GM21786 (cell line): Measurements from ENCODE around the gene GTF3C2.
"Not testable (repeated sequence)": the region's sequence is repeated elsewhere in the genome, so short reads cannot be mapped to it uniquely, and the experiment has no call there.

Source experiments
- ATAC-seq: cut with Tn5 transposase; IDR thresholded peaks from one replicate; pipeline ENCODE4 v1.9.1; 2021; ENCODE audit not compliant: unreplicated experiment

The GTF3C2 gene

GRCh38 chr2:27375513-27376099 is 19.0 kb upstream of the GTF3C2 start:
- no peak for ATAC-seq

GRCh38 chr2:27373567-27373966 is 17.0 kb upstream of the GTF3C2 start:
- ATAC-seq, result no peak

DNA sequence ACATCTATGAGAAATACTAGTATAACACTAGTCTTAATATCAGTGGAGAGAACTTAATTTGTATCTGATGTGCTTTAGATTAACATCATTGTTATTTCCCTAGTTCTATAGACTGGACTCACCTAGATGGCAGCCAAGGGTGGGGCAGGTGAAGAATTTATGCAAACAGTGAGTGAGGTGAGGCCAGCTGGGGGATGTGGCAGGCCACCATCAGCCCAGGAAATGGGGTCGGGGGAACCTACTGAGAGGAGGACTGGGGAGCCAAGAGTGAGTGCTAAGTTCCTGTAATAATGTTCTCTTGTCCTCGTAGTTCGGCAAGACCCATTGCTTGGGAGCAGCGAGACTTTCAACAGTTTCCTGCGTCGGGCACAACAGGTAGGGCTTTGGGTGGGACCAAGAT is 16.4 kb upstream of the GTF3C2 start:
- no peak for ATAC-seq

DNA sequence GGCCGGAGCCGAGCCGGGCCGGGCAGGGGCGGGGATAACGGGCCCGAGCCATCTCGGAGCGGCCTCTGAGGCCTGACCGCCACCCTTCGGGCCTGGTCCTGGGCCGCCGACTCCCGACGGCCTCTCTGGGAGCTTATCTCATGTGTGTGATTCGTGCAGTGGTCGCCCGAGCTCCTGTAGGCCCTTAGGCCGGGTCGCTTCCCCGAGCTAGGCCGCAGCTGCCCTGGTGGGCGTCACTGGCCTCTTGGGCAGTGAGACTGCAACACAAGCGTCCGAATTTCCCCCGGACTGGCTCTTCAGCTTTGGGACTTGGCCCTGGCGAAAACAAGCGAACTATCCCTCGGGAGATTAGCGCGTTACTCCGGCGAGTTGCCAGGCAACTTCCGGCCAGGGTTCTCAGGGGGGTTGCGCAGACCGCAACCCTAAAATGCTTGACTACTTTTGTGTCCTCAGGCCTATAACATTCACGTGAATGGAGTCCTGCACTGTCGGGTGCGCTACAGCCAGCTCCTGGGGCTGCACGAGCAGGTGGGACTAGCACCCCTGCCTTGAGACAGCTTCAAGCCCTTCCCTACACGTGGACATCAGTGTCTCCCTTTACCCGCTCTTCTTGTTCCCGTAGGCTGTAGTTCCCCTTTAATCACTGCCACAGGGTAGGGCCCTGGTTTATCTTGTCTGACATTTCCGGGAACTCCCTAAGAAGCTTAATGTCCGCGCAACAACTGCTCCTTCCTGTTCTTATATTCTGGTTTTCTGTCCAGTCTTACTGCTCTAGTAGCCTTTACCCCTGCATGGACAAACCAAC is 14.5 kb upstream of the GTF3C2 start:
- ATAC-seq, result peak; percentile 27

GRCh38 chr2:27370026-27370815 is 13.7 kb upstream of the GTF3C2 start, which contains the start of the genes EIF2B4 and SNX17:
TSS of gene EIF2B4 (minus strand) at chr2:27370338. CDS start at chr2:27370314, 24 bp downstream.
TSS of gene SNX17 (plus strand) at chr2:27370616. CDS start at chr2:27370744, 128 bp downstream.
- ATAC-seq, result peak; percentile 87

DNA sequence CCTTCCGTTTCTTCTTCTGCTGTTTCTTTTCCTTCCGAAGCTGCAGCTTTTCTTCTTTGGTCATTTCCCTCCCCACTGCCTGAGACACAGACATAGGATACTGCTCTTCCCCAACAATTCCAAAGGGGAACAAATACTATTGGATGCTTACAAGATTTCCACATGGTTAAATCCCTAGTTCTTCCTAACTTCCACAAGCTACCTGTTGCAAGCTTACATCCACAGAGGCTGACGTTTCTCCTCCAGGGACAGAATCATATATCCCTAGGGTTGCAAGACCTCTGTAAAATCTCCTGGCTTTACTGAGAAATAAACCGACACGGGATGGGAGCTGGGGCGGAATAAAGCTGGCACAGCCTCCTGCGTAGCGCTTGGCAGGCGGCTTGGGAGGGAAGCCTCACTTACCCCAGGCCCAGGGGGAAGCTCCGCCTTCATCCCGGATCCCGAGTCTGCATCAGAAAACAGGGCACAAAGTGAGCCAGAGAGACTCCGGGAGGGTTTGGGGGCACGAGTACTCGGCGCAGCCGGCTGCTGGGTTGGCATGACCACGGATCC is 13.0 kb upstream of the GTF3C2 start:
- no peak for ATAC-seq

- no peak for ATAC-seq
Observed at GRCh38 chr2:27363933-27364332, 7.4 kb upstream of the GTF3C2 start.

DNA sequence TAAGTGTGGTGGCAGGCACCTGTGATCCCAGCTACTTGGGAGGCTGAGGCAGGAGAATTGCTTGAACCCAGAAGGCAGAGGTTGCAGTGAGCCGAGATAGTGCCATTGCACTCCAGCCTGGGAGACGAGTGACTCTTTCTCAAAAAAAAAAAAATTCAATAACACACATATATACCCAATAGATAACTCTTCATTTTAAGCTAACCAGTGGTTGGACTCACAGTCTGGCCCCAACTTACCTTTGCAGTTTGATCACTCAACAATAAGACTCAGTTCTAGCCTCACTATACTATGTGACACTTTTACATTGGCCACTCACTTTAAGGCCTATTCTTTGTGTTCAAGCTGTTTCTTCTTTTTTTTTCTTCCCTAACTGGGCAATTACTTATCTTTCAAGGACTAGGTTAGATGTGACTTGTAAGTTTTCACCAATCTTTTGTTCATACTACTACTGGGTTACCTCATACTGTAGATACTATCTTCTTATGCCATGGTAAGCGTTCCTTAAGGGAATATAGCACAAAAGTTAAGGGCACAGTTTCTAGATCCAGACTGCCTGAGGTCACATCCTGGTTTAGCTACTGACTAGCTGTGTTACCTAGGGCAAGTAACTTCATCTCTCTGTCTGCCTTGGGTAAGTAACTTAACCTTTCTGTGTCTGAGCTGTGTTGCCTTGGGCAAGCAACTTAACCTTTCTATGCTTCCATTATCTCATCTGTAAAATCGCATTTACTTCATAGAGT is 6.3 kb upstream of the GTF3C2 start:
- no peak for ATAC-seq

DNA sequence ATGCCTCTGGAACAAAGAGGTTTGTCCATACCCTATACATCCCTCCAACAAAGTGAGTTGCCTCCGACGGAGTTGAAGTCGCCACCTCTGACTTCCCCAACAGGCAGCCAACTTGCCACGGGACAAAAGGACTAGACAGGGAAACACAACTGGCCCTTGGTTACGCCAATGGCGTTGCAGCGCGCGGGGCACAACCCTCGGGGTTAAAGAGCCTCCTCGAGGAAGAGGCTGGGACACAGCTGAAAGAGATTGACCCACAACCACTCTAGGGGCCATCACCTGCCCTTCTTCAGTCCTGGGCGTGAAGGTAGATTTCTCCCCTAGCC is 545 bp downstream of the GTF3C2 start:
- ATAC-seq, result peak; percentile 11

- no peak for ATAC-seq
Observed at GRCh38 chr2:27354597-27354927, 2.0 kb downstream of the GTF3C2 start.

DNA sequence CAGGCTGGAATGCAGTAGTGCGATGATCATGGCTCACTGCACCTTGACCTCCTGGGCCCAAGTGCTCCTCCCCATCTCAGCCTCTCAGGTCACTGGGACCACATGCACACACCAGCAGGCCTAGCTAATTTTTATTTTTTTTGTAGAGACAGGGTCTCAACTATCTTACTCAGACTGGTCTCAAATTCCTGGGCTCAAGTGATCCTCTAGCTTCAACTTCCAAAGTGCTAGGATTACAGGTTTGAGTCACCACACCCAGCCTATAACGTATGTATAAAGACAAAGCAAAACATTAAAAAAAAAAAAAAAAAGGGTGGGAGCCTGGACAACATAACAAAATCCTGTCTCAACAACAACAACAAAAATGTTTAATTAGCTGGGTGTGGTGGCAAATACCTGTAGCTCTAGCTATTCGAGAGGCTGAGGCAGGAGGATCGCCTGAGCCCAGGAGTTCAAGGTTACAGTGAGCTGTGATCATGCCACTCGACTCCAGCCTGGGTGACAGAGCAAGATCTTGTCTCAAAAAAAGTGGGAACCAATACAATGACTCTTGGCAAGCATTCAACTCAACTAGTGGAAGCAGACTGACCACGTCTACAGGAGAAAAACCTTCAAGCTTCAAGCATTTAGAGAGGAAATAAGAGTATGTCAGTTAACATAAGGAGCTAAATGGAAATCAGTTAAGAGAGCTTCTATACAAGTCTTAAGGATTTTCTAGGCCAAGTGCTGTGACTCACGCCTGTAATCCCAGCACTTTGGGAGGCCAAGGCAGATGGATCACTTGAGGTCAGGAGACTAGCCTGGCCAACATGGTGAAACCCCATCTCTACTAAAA is 2.6 kb downstream of the GTF3C2 start:
- no peak for ATAC-seq

DNA sequence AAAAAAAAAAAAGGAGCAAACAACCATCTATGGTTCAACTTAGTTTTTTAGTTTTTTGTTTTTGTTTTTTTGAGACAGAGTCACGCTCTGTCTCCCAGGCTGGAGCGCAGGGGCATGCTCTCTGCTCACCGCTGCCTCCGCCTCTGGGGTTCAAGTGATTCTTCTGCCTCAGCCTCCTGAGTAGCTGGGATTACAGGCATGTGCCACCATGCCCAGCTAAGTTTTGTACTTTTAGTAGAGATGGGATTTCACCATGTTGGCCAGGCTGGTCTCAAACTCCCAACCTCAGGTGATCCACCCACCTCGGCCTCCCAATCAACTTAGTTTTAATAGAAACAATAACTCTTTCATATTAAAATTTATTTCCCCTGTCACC is 3.2 kb downstream of the GTF3C2 start:
- not testable (repeated sequence) for ATAC-seq

DNA sequence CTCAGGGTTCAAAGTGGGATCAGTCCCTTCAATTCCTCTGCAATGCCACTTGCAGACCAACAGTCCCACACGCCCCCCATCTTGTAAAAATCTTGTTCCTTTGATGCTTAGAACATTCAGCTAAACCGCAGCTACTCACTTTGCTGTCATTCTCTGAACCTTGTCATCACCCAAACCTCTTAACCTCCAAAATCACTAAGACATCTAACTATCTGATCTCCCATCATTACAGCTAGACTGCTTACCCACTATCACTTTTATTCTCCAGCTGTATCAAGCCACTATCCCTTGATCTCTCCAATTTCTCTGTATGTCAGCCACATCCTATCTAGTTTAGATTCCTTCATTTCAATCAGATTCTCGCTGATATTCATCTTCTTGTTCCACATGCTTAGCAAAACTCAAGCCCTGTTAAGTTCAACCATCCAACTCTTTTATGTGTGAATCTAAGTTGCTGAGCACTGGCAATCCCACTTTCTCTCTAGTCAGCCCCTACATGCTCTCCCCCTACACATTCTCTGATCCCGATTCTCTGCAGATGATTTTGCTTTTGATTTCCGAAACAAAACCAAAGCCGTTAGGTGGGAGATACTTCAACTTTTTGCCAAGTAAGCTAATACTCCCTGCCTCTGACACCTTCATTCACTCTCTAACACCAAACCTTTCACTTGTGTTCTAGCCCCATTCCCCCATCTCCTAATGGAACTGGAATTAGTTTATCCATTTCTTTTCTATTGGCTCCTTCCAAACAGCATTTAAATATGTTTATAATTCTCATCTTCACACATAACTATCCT is 4.6 kb downstream of the GTF3C2 start:
- no peak for ATAC-seq

GRCh38 chr2:27350106-27350693 is 6.4 kb downstream of the GTF3C2 start:
- no peak for ATAC-seq

GRCh38 chr2:27347641-27348040 is 8.9 kb downstream of the GTF3C2 start:
- ATAC-seq, result no peak

DNA sequence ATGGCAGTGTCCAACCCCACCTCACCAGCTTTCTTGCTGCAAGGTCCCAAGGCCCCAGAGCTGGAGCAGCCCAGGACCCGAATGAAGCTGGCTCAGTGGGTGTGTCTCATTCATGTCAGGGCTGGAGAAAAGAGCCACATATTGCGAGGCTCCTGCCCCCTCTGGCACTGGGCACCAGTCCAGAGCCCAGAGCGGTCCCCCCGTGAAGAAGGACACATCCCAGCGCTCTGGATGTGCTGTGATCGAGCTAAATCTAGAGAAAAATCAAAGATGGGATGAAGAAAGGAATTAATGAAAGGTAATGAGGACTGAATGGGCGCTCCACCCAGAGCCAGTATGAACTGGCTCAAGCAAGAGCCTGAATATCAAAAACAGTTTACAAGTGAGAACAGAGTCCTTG is 20.4 kb downstream of the GTF3C2 start:
- no peak for ATAC-seq

DNA sequence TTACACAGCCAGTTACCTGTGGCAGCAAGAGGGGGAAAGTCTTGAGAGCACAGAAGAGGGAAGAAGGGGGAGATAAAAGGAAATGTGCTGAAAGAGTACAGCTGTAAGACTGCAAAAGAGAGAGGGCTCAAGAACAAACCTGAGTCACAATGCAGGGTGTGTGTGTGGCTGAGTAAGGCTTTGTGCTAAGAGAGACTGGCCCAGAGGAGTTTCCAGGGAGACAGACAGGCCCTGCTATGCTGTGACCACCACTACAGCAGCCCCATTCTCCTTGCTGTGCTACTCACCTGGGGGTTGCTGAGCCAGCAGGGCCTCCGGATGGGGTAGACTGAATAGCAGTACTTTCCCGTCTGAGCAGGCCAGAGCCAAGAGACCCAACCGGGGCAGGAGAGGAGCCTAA is 21.3 kb downstream of the GTF3C2 start:
- ATAC-seq, result no peak

GRCh38 chr2:27324720-27325119 is 31.8 kb downstream of the GTF3C2 start:
- ATAC-seq, result no peak
